COLO668 (cell line): ENCODE data around the gene PNPT1.
"Not testable (repeated sequence)": the region's sequence is repeated elsewhere in the genome, so short reads cannot be mapped to it uniquely, and the experiment has no call there.

Experiments used
- DNase-seq: peaks from one replicate; lab custom pipeline; 2025; ENCODE audit not compliant: unreplicated experiment; lab: John Stamatoyannopoulos, UW

The PNPT1 gene

GRCh38 chr2:55598056-55598795, 95.4 kb downstream of the PNPT1 start:
- DNase-seq, result no peak

DNA sequence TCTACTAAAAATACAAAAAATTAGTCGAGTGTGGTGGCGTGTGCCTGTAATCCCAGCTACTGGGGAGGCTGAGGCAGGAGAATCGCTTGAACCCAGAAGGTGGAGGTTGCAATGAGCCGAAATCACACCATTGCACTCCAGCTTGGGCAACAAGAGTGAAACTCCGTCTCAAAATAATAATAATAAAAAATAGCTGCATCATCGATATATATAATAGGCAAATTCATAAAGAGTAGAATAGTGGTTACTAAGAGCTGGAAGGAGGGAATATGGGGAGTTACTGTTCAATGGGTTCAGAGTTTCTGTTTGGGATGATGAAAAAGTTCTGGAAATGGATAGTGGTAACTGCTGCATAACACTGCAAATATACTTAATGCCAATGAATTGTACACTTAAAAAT, 96.8 kb downstream of the PNPT1 start:
- DNase-seq, result not testable (repeated sequence)

DNA sequence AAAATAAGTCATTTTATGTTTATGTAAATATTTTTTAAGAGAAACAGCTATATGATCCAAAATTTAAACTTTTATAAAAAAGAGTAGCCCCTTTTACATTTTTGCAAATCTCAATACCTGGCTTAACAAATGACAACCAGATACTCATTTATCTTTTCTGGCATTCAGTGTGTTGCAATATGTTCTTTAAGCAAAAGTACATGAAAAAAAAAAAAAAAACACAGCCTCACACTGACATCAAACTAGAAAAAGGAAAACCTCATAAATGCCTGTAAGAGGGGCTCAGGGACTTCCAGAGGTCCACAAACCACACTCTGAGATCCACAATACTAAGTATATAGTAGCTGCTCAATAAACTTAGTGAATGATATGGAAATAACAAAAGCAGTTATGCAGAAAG, 98.1 kb downstream of the PNPT1 start:
- no peak for DNase-seq

DNA sequence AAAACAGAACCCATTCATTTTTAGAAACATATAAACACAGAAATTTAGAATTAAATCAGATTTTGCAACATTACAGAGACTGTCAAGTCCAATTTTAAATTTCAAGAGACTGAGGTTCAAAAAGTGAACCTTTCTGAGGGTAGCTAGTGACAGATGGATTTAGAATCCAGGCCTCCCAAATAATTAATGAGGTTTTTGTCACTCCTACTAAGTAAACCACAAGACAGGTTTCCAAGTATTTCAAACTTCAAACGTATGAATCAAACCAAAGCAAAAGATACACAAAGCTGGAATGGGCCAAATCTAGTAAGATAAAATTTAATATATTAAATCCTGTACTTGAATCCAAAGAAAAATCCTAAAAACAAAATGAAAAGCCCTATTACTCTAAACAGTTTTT, 101.5 kb downstream of the PNPT1 start:
- no peak for DNase-seq

GRCh38 chr2:55590810-55591440, 102.7 kb downstream of the PNPT1 start:
- no peak for DNase-seq

DNA sequence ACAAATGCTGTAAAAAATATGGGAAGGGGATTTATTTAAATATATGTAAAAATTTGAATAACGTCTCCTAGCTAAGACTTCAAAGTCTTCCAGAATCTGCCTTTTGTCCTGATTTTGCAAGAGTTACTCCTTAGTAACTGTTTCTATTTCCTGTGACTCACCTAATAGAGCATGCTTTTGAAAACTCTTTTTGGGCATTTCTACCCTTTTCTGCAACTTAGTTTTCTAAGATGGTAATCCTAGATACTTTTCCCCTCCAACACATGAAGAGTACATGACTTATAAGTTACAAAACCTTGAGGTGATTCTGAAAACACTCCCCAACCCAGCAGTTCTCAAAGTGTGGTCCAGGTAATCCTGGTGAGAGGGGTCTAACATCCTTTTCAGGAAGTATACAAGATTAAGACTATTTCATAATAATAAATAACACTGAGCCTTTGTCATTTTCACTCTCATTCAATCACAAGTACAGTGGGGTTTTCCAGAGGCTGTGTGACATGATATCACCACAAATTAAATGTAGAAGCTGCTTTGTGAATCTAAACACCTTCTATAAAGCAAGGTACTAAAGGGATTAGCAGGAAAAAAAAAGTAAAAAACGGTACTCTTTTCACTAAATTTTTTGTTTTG, 108.1 kb downstream of the PNPT1 start:
- DNase-seq, result no peak
